ENCODE measurements around the gene ELMO1. TPM values are rescaled to one million over a fixed set of nuclear protein-coding genes. Genes with fewer than 3 reads are reported as not detected.

ELMO1 gene
- polyA plus RNA-seq, 1 donor (not counting 4 experiments of a cell fraction or from before 2014, with no cell fraction given): not detected

GRCh38 chr7:37442268-37442667, 6.4 kb downstream of the ELMO1 start:
- H3K4me1 ChIP-seq (ENCODE audit: control insufficient read depth, extremely low read depth, insufficient read depth, low read length): no peaks in the 10 kb centered on the region
- no peaks in the 10 kb centered on the region for H3K36me3 ChIP-seq (ENCODE audit: control insufficient read depth in 2 of 2, extremely low read depth in 1 of 2, insufficient read depth in 2 of 2, low read length in 2 of 2)
- no peaks in the 10 kb centered on the region for H3K9me1 ChIP-seq (ENCODE audit: control insufficient read depth, extremely low read depth, insufficient read depth, low read length)
- dilution Hi-C loops (cut with MboI; ENCODE audit: extremely low pct_ligation_motif_present, low sequenced_read_pairs): no loop called here
- no peak overlapping the region for H3K9ac ChIP-seq (ENCODE audit: control insufficient read depth, extremely low read depth, insufficient read depth, low read length)
- no peak overlapping the region for H3K27ac ChIP-seq (ENCODE audit: control insufficient read depth, insufficient read depth, low read length)
- no peaks in the 10 kb centered on the region for H3K9me3 ChIP-seq (ENCODE audit: control insufficient read depth, low read depth, low read length)
- H2AFZ ChIP-seq (ENCODE audit: control insufficient read depth, low read length): no peak overlapping the region
- peaks cover 5% of the 10 kb centered on the region for H3K27me3 ChIP-seq (ENCODE audit: control insufficient read depth, extremely low read depth, insufficient read depth, low read length)
- H3K79me2 ChIP-seq (ENCODE audit: control insufficient read depth, insufficient read depth, low read length): no peaks in the 10 kb centered on the region
- H3K4me2 ChIP-seq (ENCODE audit: control insufficient read depth, extremely low read depth, insufficient read depth, low read depth, low read length): no peak overlapping the region
- no peak for TF ChIP-seq EZH2 (IDR thresholded peaks at IDR 0.05; ENCODE audit: low read length)
- no peak for TF ChIP-seq CTCF (optimal IDR thresholded peaks at IDR 0.05 in 1 of 3, IDR thresholded peaks at IDR 0.05 in 1 of 3, conservative IDR thresholded peaks at IDR 0.05 in 1 of 3; ENCODE audit: extremely low read depth in 1 of 3, insufficient read depth in 2 of 3, low read length in 3 of 3)
- DNase-seq (ENCODE audit: low read depth, low spot score) (no peak), FAIRE-seq (no peak)
- H3K4me3 ChIP-seq (ENCODE audit: control insufficient read depth in 2 of 3, extremely low read depth in 1 of 3, insufficient read depth in 2 of 3, low read depth in 1 of 3, low read length in 3 of 3): no peak overlapping the region
- H4K20me1 ChIP-seq (ENCODE audit: control insufficient read depth, extremely low read depth, insufficient read depth, low read length): no peaks in the 10 kb centered on the region

- Histone ChIP-seq H3K4me1 (ENCODE audit: control insufficient read depth, extremely low read depth, insufficient read depth, low read length) (no peaks in the 10 kb centered on the region), H2AFZ (ENCODE audit: control insufficient read depth, low read length) (no peak overlapping the region), H4K20me1 (ENCODE audit: control insufficient read depth, extremely low read depth, insufficient read depth, low read length) (no peaks in the 10 kb centered on the region), H3K27ac (ENCODE audit: control insufficient read depth, insufficient read depth, low read length) (no peak overlapping the region), H3K9me1 (ENCODE audit: control insufficient read depth, extremely low read depth, insufficient read depth, low read length) (no peaks in the 10 kb centered on the region), H3K36me3 (ENCODE audit: control insufficient read depth in 2 of 2, extremely low read depth in 1 of 2, insufficient read depth in 2 of 2, low read length in 2 of 2) (no peaks in the 10 kb centered on the region), H3K9ac (ENCODE audit: control insufficient read depth, extremely low read depth, insufficient read depth, low read length) (no peak overlapping the region), H3K27me3 (ENCODE audit: control insufficient read depth, extremely low read depth, insufficient read depth, low read length) (peaks cover under 1% of the 10 kb centered on the region), H3K4me2 (ENCODE audit: control insufficient read depth, extremely low read depth, insufficient read depth, low read depth, low read length) (no peak overlapping the region), H3K4me3 (ENCODE audit: control insufficient read depth in 2 of 3, extremely low read depth in 1 of 3, insufficient read depth in 2 of 3, low read depth in 1 of 3, low read length in 3 of 3) (no peak overlapping the region), H3K9me3 (ENCODE audit: control insufficient read depth, low read depth, low read length) (no peaks in the 10 kb centered on the region), H3K79me2 (ENCODE audit: control insufficient read depth, insufficient read depth, low read length) (no peaks in the 10 kb centered on the region)
- DNase-seq (ENCODE audit: low read depth, low spot score) (no peak), FAIRE-seq (no peak)
- TF ChIP-seq CTCF (optimal IDR thresholded peaks at IDR 0.05 in 1 of 3, IDR thresholded peaks at IDR 0.05 in 1 of 3, conservative IDR thresholded peaks at IDR 0.05 in 1 of 3; ENCODE audit: extremely low read depth in 1 of 3, insufficient read depth in 2 of 3, low read length in 3 of 3): no peak
- dilution Hi-C loops (cut with MboI; ENCODE audit: extremely low pct_ligation_motif_present, low sequenced_read_pairs): no loop called here
Measured at GRCh38 chr7:37441816-37442215, 6.8 kb downstream of the ELMO1 start.

All from keratinocyte (primary cell).